ENCODE results near the gene TFPI. TPM values are rescaled to one million over a fixed set of nuclear protein-coding genes. Genes with fewer than 3 reads are reported as not detected.

The TFPI gene
- total and polyA plus RNA-seq, 2 of the 8 experiments (the other 6 are each of a cell fraction or from before 2014, with no cell fraction given), result 2.0 to 7.1 TPM

DNA sequence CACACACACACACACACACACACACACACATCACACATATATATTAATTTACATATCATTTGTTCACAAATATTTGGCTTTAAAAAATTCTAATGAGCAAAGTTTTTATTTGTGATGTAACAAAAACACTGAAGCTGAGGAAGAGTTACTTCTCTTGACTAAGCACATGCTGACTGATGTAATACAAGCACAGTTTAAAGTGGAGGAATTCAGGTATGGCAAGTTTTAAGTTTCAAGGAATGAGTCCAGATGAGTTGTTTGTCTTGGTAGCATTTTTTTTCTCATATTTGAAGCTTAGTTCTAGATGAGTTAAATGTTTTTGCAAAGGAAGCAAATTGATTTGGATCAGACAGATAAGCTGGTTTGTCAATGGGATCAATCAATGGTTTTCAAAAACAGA, 86.0 kb downstream of the TFPI start (continued):
- TF ChIP-seq EZH2 (IDR thresholded peaks at IDR 0.05; ENCODE audit: low read depth, low read length, severe bottlenecking) (no peak), TBP (IDR thresholded peaks at IDR 0.05; ENCODE audit: low read depth, low read length) (no peak), KDM1A (IDR thresholded peaks at IDR 0.05; ENCODE audit: borderline replicate concordance, low read length) (no peak), CTBP2 (IDR thresholded peaks at IDR 0.05; ENCODE audit: borderline replicate concordance, insufficient read depth, insufficient read length, low read length) (no peak), SP1 (IDR thresholded peaks at IDR 0.05; ENCODE audit: low read depth, low read length) (no peak)
